NCI-H524 treated with DMSO at 0.1 percent for 48 hours (cell line): ENCODE results near the gene DHRS3.

ENCODE experiments used
- DNase-seq: peaks from one replicate; lab custom pipeline; 2025; lab: John Stamatoyannopoulos, UW

The DHRS3 gene

GRCh38 chr1:12637693-12638092 lies 19.7 kb upstream of the DHRS3 start:
- DNase-seq: no peak

GRCh38 chr1:12636098-12636950 lies 18.3 kb upstream of the DHRS3 start:
- no peak for DNase-seq

GRCh38 chr1:12634696-12635202 lies 16.7 kb upstream of the DHRS3 start:
- no peak for DNase-seq

- DNase-seq: no peak
Measured at GRCh38 chr1:12634156-12634555, 16.1 kb upstream of the DHRS3 start.

GRCh38 chr1:12631571-12631970 lies 13.6 kb upstream of the DHRS3 start:
- DNase-seq: no peak

GRCh38 chr1:12630946-12631530 lies 13.0 kb upstream of the DHRS3 start:
- no peak for DNase-seq

- no peak for DNase-seq
Measured at GRCh38 chr1:12629985-12630760, 12.2 kb upstream of the DHRS3 start.

- DNase-seq: no peak
Measured at GRCh38 chr1:12629511-12629956, 11.5 kb upstream of the DHRS3 start.

GRCh38 chr1:12627296-12627695 lies 9.3 kb upstream of the DHRS3 start:
- no peak for DNase-seq

- no peak for DNase-seq
Measured at GRCh38 chr1:12626888-12627287, 8.9 kb upstream of the DHRS3 start.

GRCh38 chr1:12625276-12625675 lies 7.3 kb upstream of the DHRS3 start:
- no peak for DNase-seq

- no peak for DNase-seq
Measured at GRCh38 chr1:12622506-12622905, 4.5 kb upstream of the DHRS3 start.

- no peak for DNase-seq
Measured at GRCh38 chr1:12621346-12622335, 3.6 kb upstream of the DHRS3 start.

- no peak for DNase-seq
Measured at GRCh38 chr1:12620931-12621330, 2.9 kb upstream of the DHRS3 start.

- no peak for DNase-seq
Measured at GRCh38 chr1:12620488-12620865, 2.5 kb upstream of the DHRS3 start.

GRCh38 chr1:12619792-12620487 lies 1.9 kb upstream of the DHRS3 start:
- DNase-seq: no peak

GRCh38 chr1:12618965-12619791 lies 1.2 kb upstream of the DHRS3 start:
- no peak for DNase-seq

GRCh38 chr1:12618661-12618964 lies 603 bp upstream of the DHRS3 start:
- no peak for DNase-seq

- DNase-seq: no peak
Measured at GRCh38 chr1:12617511-12617900, 504 bp downstream of the DHRS3 start.

GRCh38 chr1:12616709-12617373 lies 1.2 kb downstream of the DHRS3 start:
- DNase-seq: no peak
